IMR-90 (cell line): ENCODE data around the gene CCR9. TPM values are rescaled to one million over a fixed set of nuclear protein-coding genes. Genes with fewer than 3 reads are reported as not detected.

ENCODE experiments used
- ATAC-seq: fragments of 200-7000 bp; cut with Tn5 transposase; 2 replicates; pipeline ENCODE4 v1.9.1; 2020; ENCODE audit warnings: low read depth, mild to moderate bottlenecking, moderate library complexity
- BruUV-seq: library from RNA; stranded (reverse); fragments of 400-500 nt; replicated peaks from 2 replicates; lab custom pipeline; 2021; lab: Mats Ljungman, UMichigan
- CTCF ChIA-PET: fragments of 300-600 bp; formaldehyde crosslinking; extraction: SDS; loops from one replicate; lab custom pipeline; 2021; ENCODE audit warnings: antibody characterized with exemption; lab: Yijun Ruan, JAX
- POLR2A ChIA-PET: fragments of 300-600 bp; sonication (Branson Sonifier 250); formaldehyde crosslinking; loops from one replicate; lab custom pipeline; 2022; ENCODE audit warnings: antibody characterized with exemption; ENCODE audit not compliant: unreplicated experiment; lab: Charles Lee
- DNase-seq: peaks from one replicate; pipeline ENCODE4 v3.0.0; 2013
- H2AFZ ChIP-seq: replicated peaks from 2 replicates; pipeline ENCODE3; 2013; ENCODE audit warnings: low read length, mild to moderate bottlenecking; ENCODE audit not compliant: poor library complexity
- H2AK5ac ChIP-seq: 2 replicates; pipeline ENCODE4 v1.6.1; 2013; ENCODE audit warnings: low read depth, low read length, inconsistent platforms
- H2AK9ac ChIP-seq: replicated peaks from 2 replicates; pipeline ENCODE3; 2013; ENCODE audit warnings: mild to moderate bottlenecking, low read depth, low read length, moderate library complexity; ENCODE audit not compliant: poor library complexity
- H2BK120ac ChIP-seq: 2 replicates; pipeline ENCODE4 v1.6.1; 2013; ENCODE audit warnings: low read depth, low read length, inconsistent platforms
- H2BK15ac ChIP-seq: 3 replicates; pipeline ENCODE4 v1.6.1; 2013; ENCODE audit warnings: low read depth, low read length, inconsistent platforms
- H2BK20ac ChIP-seq: 2 replicates; pipeline ENCODE4 v1.6.1; 2013; ENCODE audit warnings: low read depth, mild to moderate bottlenecking, inconsistent platforms, low read length, moderate library complexity
- H2BK5ac ChIP-seq: 2 replicates; pipeline ENCODE4 v1.6.1; 2013; ENCODE audit warnings: mild to moderate bottlenecking, low read depth, low read length, inconsistent platforms; ENCODE audit not compliant: poor library complexity, severe bottlenecking
- H3K14ac ChIP-seq: replicated peaks from 2 replicates; pipeline ENCODE4 v1.6.1; 2013; ENCODE audit warnings: low read depth, low read length, inconsistent platforms
- H3K18ac ChIP-seq: 2 replicates; pipeline ENCODE4 v1.6.1; 2013; ENCODE audit warnings: low read depth, low read length, control low read depth
- H3K23ac ChIP-seq: 2 replicates; pipeline ENCODE4 v1.6.1; 2013; ENCODE audit warnings: low read depth, low read length, inconsistent platforms
- H3K27ac ChIP-seq: 2 replicates; pipeline ENCODE4 v1.5.1; 2013; ENCODE audit warnings: mild to moderate bottlenecking, control low read depth, low read length; ENCODE audit not compliant: insufficient read depth
- H3K27me3 ChIP-seq: 2 replicates; pipeline ENCODE4 v1.6.1; 2013; ENCODE audit warnings: low read length; ENCODE audit not compliant: control insufficient read depth, insufficient read depth
- H3K36me3 ChIP-seq: 2 replicates; pipeline ENCODE4 v1.6.1; 2013; ENCODE audit warnings: low read length, mixed read lengths; ENCODE audit not compliant: control insufficient read depth, insufficient read depth
- H3K4ac ChIP-seq: 2 replicates; pipeline ENCODE4 v1.6.1; 2013; ENCODE audit warnings: low read depth, low read length, inconsistent platforms
- H3K4me1 ChIP-seq: 2 replicates; pipeline ENCODE4 v1.6.1; 2013; ENCODE audit warnings: low read length, mixed read lengths; ENCODE audit not compliant: control insufficient read depth, insufficient read depth
- H3K4me2 ChIP-seq: 2 replicates; pipeline ENCODE4 v1.6.1; 2013; ENCODE audit warnings: low read depth, mild to moderate bottlenecking, control low read depth, low read length, moderate library complexity
- H3K4me3 ChIP-seq: 2 replicates; pipeline ENCODE4 v1.5.1; 2013; ENCODE audit warnings: low read depth, mild to moderate bottlenecking, control low read depth, low read length, moderate library complexity; ENCODE audit not compliant: insufficient read depth
- H3K56ac ChIP-seq: 2 replicates; pipeline ENCODE4 v1.6.1; 2013; ENCODE audit warnings: low read length, inconsistent platforms; ENCODE audit not compliant: insufficient read depth; ENCODE audit errors: extremely low read depth
- H3K79me1 ChIP-seq, 2 experiments: 2 replicates each; pipeline ENCODE4 v1.6.1; 2013; ENCODE audit warnings: low read length in 2 of 2, inconsistent platforms in 1 of 2, low read depth in 1 of 2
- H3K9ac ChIP-seq: 2 replicates; pipeline ENCODE4 v1.6.1; 2013; ENCODE audit warnings: low read depth, low read length, control low read depth
- H3K9me1 ChIP-seq: 2 replicates; pipeline ENCODE4 v1.6.1; 2013; ENCODE audit warnings: low read length, inconsistent platforms; ENCODE audit not compliant: insufficient read depth
- H3K9me3 ChIP-seq: 2 replicates; pipeline ENCODE4 v1.6.1; 2013; ENCODE audit warnings: low read length; ENCODE audit not compliant: control insufficient read depth, insufficient read depth
- H4K20me1 ChIP-seq: 2 replicates; pipeline ENCODE4 v1.6.1; 2013; ENCODE audit warnings: low read length, inconsistent platforms; ENCODE audit not compliant: insufficient read depth
- H4K5ac ChIP-seq: 2 replicates; pipeline ENCODE4 v1.6.1; 2013; ENCODE audit warnings: mild to moderate bottlenecking, low read depth, low read length, control low read depth
- H4K8ac ChIP-seq, 2 experiments: 2 replicates each; pipeline ENCODE4 v1.6.1; 2013; ENCODE audit warnings: low read depth in 2 of 2, low read length in 2 of 2, control low read depth in 1 of 2, inconsistent platforms in 1 of 2
- H4K91ac ChIP-seq: 2 replicates; pipeline ENCODE4 v1.6.1; 2013; ENCODE audit warnings: low read depth, low read length, inconsistent platforms; ENCODE audit not compliant: insufficient read depth
- BHLHE40 ChIP-seq: fragments of 150-350 bp; IDR thresholded peaks from 2 replicates; pipeline ENCODE4 v1.6.1; 2016; ENCODE audit warnings: mild to moderate bottlenecking, low read depth, low read length
- CEBPB ChIP-seq: IDR thresholded peaks from 2 replicates; pipeline ENCODE4 v1.6.1; 2012; ENCODE audit warnings: low read depth, low read length, improper control_type of control experiment
- CHD1 ChIP-seq: IDR thresholded peaks from 2 replicates; pipeline ENCODE4 v1.6.1; 2012; ENCODE audit warnings: low read depth, low read length, improper control_type of control experiment
- CTCF ChIP-seq: conservative IDR thresholded peaks from 2 replicates; pipeline ENCODE4 v1.5.1; 2012; ENCODE audit warnings: mild to moderate bottlenecking, low read depth, low read length, improper control_type of control experiment
- ELK1 ChIP-seq: fragments of 150-350 bp; IDR thresholded peaks from 2 replicates; pipeline ENCODE4 v1.6.1; 2016; ENCODE audit warnings: low read depth, mild to moderate bottlenecking, low read length, moderate library complexity, borderline replicate concordance
- FOS ChIP-seq: fragments of 150-350 bp; IDR thresholded peaks from 2 replicates; pipeline ENCODE4 v1.6.1; 2016; ENCODE audit warnings: low read depth, low read length
- MAFK ChIP-seq: IDR thresholded peaks from 2 replicates; pipeline ENCODE4 v1.6.1; 2012; ENCODE audit warnings: low read depth, low read length, improper control_type of control experiment
- MAZ ChIP-seq: IDR thresholded peaks from 2 replicates; pipeline ENCODE4 v1.6.1; 2012; ENCODE audit warnings: low read depth, mild to moderate bottlenecking, low read length, improper control_type of control experiment, moderate library complexity, borderline replicate concordance
- MXI1 ChIP-seq: IDR thresholded peaks from 2 replicates; pipeline ENCODE4 v1.6.1; 2012; ENCODE audit warnings: low read depth, mild to moderate bottlenecking, low read length, moderate library complexity, borderline replicate concordance
- NFE2L2 ChIP-seq: fragments of 150-350 bp; IDR thresholded peaks from 2 replicates; pipeline ENCODE4 v1.6.1; 2016; ENCODE audit warnings: low read depth, mild to moderate bottlenecking, low read length
- POLR2A ChIP-seq: IDR thresholded peaks from 2 replicates; pipeline ENCODE4 v1.6.1; 2012; ENCODE audit warnings: mild to moderate bottlenecking, low read depth, low read length
- RAD21 ChIP-seq: IDR thresholded peaks from 2 replicates; pipeline ENCODE4 v1.6.1; 2012; ENCODE audit warnings: low read length, improper control_type of control experiment
- RCOR1 ChIP-seq: IDR thresholded peaks from 2 replicates; pipeline ENCODE4 v1.6.1; 2012; ENCODE audit warnings: mild to moderate bottlenecking, low read length, improper control_type of control experiment; ENCODE audit not compliant: insufficient replicate concordance
- RFX5 ChIP-seq: IDR thresholded peaks from 2 replicates; pipeline ENCODE4 v1.8.0; 2012; ENCODE audit warnings: low read depth, mild to moderate bottlenecking, low read length, moderate library complexity
- SMC3 ChIP-seq: fragments of 150-350 bp; IDR thresholded peaks from 2 replicates; pipeline ENCODE4 v1.6.1; 2016; ENCODE audit warnings: low read depth, mild to moderate bottlenecking, antibody characterized with exemption, low read length, moderate library complexity
- WGBS, 2 experiments: methylation state at CpG; one replicate each; pipeline versions ENCODE4 v1.1.5 to v1.1.7; 2013; ENCODE audit warnings: missing lambda C conversion rate in 2 of 2; ENCODE audit not compliant: insufficient read length in 1 of 2; ENCODE audit errors: extremely low coverage in 2 of 2; 5-methylcytosine and 5-hydroxymethylcytosine counted together
- dilution Hi-C: fragments of 300-500 bp; cut with HindIII; formaldehyde crosslinking; loops from one replicate; pipeline ENCODE4 v1.14.3; 2018; ENCODE audit warnings: low sequenced_read_pairs; ENCODE audit not compliant: unreplicated experiment
- in situ Hi-C: fragments of 300-500 bp; cut with MboI; formaldehyde crosslinking; loops from 3 replicates; pipeline ENCODE4 v1.14.3; 2019; ENCODE audit warnings: low sequenced_read_pairs, inconsistent platforms, mixed read lengths
- intact Hi-C: fragments of 100-400 bp; cut with micrococcal nuclease; formaldehyde crosslinking; loops from 2 replicates; pipeline ENCODE4 v1.10.0; 2022
- polyA plus RNA-seq, 3 experiments: library from polyadenylated mRNA; depleted of rRNA; stranded (reverse); fragments of >200 nt; gene quantifications; 2 replicates each; pipeline ENCODE4 v1.2.3, GENCODE V29; 2012; ENCODE audit warnings: low replicate concordance in 1 of 3
- total RNA-seq: library from RNA; depleted of rRNA; stranded (reverse); fragments of >200 nt; gene quantifications from 2 replicates; pipeline ENCODE4 v1.2.3, GENCODE V29; 2012
- TF ChIP-seq, protein P1 (sequence below): fragments of 150-350 bp; IDR thresholded peaks from 2 replicates; pipeline ENCODE4 v1.6.1; 2017; ENCODE audit warnings: mild to moderate bottlenecking, antibody characterized with exemption, low read length, low read depth

The CCR9 gene
- total and polyA plus RNA-seq, 2 of the 4 experiments (the other 2 are of a cell fraction), result not detected

GRCh38 chr3:45905755-45906154 lies 19.4 kb downstream of the CCR9 start:
- no TSS peak for BruUV-seq
- Histone ChIP-seq H3K9ac (no peak overlapping the region), H2AFZ (no peak overlapping the region), H3K27me3 (no peaks in the 10 kb centered on the region; the same call in 1 of the 2 replicates), H2BK20ac (no peak overlapping the region), H2BK5ac (no peak overlapping the region), H2BK120ac (no peak overlapping the region), H2AK5ac (no peak overlapping the region), H3K79me1 (no peaks in the 10 kb centered on the region), H3K36me3 (no peaks in the 10 kb centered on the region), H3K18ac (no peak overlapping the region), H3K4me2 (no peak overlapping the region), H2AK9ac (no peak overlapping the region), H4K91ac (no peak overlapping the region), H3K4me3 (no peak overlapping the region), H3K14ac (no peak overlapping the region), H3K4me1 (peaks cover 19% of the 10 kb centered on the region), H3K4ac (no peak overlapping the region), H3K9me1 (peaks cover 12% of the 10 kb centered on the region; the same call in 1 of the 2 replicates), H4K20me1 (no peaks in the 10 kb centered on the region), H4K5ac (no peak overlapping the region), H2BK15ac (no peak overlapping the region), H3K56ac (no peak overlapping the region), H3K27ac (no peak overlapping the region), H4K8ac (no peak overlapping the region), H3K9me3 (no peaks in the 10 kb centered on the region), H3K23ac (no peak overlapping the region)
- WGBS, 2 experiments, result 80% methylated on average over 1 of the region's 3 CpGs; no CpG with 5 or more reads in 1 of the 2 experiments
- no peak for DNase-seq
- dilution Hi-C loops, result no loop called here
- no peak for ATAC-seq
- in situ Hi-C loops, result no loop called here
- intact Hi-C loops, result loop anchor here (1.0 kb wide), 1 partner anchor 144 kb away; no protein-coding TSS in a partner anchor
- CTCF ChIA-PET, result interaction anchor here (0.5 kb wide), 1 partner anchor 24 kb away, joined by 4 read pairs; no protein-coding TSS in a partner anchor
- TF ChIP-seq RCOR1 (no peak), BHLHE40 (no peak), NFE2L2 (no peak), FOS (no peak), MAZ (no peak), ELK1 (no peak), SMC3 (no peak), POLR2A (no peak), RFX5 (no peak), RAD21 (no peak), CTCF (no peak), CEBPB (no peak), MAFK (no peak), CHD1 (no peak), MXI1 (no peak)
- TF ChIP-seq, protein P1, sequence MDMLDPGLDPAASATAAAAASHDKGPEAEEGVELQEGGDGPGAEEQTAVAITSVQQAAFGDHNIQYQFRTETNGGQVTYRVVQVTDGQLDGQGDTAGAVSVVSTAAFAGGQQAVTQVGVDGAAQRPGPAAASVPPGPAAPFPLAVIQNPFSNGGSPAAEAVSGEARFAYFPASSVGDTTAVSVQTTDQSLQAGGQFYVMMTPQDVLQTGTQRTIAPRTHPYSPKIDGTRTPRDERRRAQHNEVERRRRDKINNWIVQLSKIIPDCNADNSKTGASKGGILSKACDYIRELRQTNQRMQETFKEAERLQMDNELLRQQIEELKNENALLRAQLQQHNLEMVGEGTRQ, result no peak
- POLR2A ChIA-PET, result no interaction called here
